Smooth muscle cell (in vitro differentiated cells): ENCODE data around the gene LYST. TPM values are rescaled to one million over a fixed set of nuclear protein-coding genes. Genes with fewer than 3 reads are reported as not detected.

Experiments used
- DNase-seq: peaks from one replicate; lab custom pipeline; 2025; ENCODE audit not compliant: unreplicated experiment; lab: John Stamatoyannopoulos, UW
- H2AFZ ChIP-seq: fragments of 200-600 bp; sonication (generic); 2 replicates; pipeline ENCODE4 v1.6.0; 2016; ENCODE audit warnings: antibody characterized with exemption, low read depth, mild to moderate bottlenecking
- H3F3A ChIP-seq: fragments of 200-600 bp; sonication (generic); 2 replicates; pipeline ENCODE4 v1.6.0; 2017; ENCODE audit warnings: antibody characterized with exemption, low read depth
- H3K27ac ChIP-seq: fragments of 200-600 bp; sonication (generic); 2 replicates; pipeline ENCODE4 v1.5.1; 2016; ENCODE audit warnings: low read depth, mild to moderate bottlenecking
- H3K27me3 ChIP-seq: fragments of 200-600 bp; sonication (generic); 2 replicates; pipeline ENCODE4 v1.6.1; 2016; ENCODE audit warnings: low read depth, mild to moderate bottlenecking
- H3K36me3 ChIP-seq: fragments of 200-600 bp; sonication (generic); 2 replicates; pipeline ENCODE4 v1.5.1; 2016; ENCODE audit warnings: low read depth
- H3K4me1 ChIP-seq: fragments of 200-600 bp; sonication (generic); 2 replicates; pipeline ENCODE4 v1.5.1; 2016; ENCODE audit warnings: low read depth
- H3K4me2 ChIP-seq: fragments of 200-600 bp; sonication (generic); 2 replicates; pipeline ENCODE4 v1.6.0; 2016; ENCODE audit warnings: mild to moderate bottlenecking
- H3K4me3 ChIP-seq: fragments of 200-600 bp; sonication (generic); 2 replicates; pipeline ENCODE4 v1.5.1; 2016; ENCODE audit warnings: mild to moderate bottlenecking
- H3K79me2 ChIP-seq: fragments of 200-600 bp; sonication (generic); 2 replicates; pipeline ENCODE4 v1.6.0; 2016; ENCODE audit warnings: low read depth, mild to moderate bottlenecking
- H3K9ac ChIP-seq: fragments of 200-600 bp; sonication (generic); 2 replicates; pipeline ENCODE4 v1.6.0; 2016; ENCODE audit warnings: low read depth
- H3K9me3 ChIP-seq: fragments of 200-600 bp; sonication (generic); replicated peaks from 2 replicates; pipeline ENCODE4 v1.5.1; 2016; ENCODE audit warnings: low read depth
- H4K20me1 ChIP-seq: fragments of 200-600 bp; sonication (generic); 2 replicates; pipeline ENCODE4 v1.6.0; 2016; ENCODE audit warnings: low read depth
- WGBS: methylation state at CpG from one replicate; pipeline ENCODE4 v1.1.7; 2016; ENCODE audit warnings: low lambda C conversion rate; 5-methylcytosine and 5-hydroxymethylcytosine counted together
- polyA plus RNA-seq: library from polyadenylated mRNA; unstranded; fragments of >200 nt; fragmentation: Nextera tagmentation; extraction: Ambion mirVana; gene quantifications from 2 replicates; pipeline ENCODE4 v1.2.1, GENCODE V29; 2016
- total RNA-seq: library from RNA; depleted of rRNA; stranded (reverse); fragments of >200 nt; gene quantifications from 2 replicates; pipeline ENCODE4 v1.2.3, GENCODE V29; 2014
- TF ChIP-seq, protein P1 (sequence below): fragments of 200-600 bp; sonication (generic); IDR thresholded peaks from 2 replicates; pipeline ENCODE4 v1.5.1; 2017; ENCODE audit warnings: borderline replicate concordance, mild to moderate bottlenecking, antibody characterized with exemption; ENCODE audit not compliant: insufficient read depth, poor library complexity, severe bottlenecking

Gene LYST
- total and polyA plus RNA-seq, 2 experiments from 2014 or later = 2.2 to 13.5 TPM

DNA sequence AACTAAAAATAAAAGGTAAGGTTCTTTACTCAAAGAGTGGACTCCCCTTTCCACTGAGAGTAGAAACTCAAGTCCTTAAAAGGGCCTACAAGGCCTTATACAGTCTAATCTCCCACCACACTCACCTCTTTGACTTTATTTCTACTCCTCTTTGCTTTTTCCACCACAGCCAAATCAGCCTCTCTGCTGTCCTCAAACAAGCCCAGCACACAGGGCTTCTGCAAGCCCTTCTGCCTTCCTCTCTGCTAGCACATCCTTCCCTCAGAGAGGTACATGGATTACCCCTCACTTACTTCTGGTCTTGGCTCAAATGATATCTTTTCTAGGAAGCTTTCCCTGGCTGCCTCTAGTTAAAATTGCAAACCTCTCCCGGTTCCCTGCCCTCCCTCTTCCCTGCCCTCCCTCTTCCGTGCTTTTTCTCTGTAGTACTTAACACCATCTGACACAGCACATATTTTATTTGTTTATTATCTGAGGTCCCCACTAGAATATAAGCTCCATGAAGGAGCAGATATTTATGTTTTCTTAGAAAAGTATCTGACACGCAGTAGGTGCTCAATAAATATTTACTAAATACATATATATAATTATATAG, 1.7 kb downstream of the LYST start:
- H3K4me1 ChIP-seq = peaks cover 6% of the 10 kb centered on the region
- H3K36me3 ChIP-seq = no peaks in the 10 kb centered on the region
- H3K79me2 ChIP-seq = peaks cover 32% of the 10 kb centered on the region
- no peak overlapping the region for H3K27ac ChIP-seq
- H3K4me3 ChIP-seq = peak overlapping the region; percentile 70
- no peak for DNase-seq
- H3K27me3 ChIP-seq = no peaks in the 10 kb centered on the region
- TF ChIP-seq, protein P1, sequence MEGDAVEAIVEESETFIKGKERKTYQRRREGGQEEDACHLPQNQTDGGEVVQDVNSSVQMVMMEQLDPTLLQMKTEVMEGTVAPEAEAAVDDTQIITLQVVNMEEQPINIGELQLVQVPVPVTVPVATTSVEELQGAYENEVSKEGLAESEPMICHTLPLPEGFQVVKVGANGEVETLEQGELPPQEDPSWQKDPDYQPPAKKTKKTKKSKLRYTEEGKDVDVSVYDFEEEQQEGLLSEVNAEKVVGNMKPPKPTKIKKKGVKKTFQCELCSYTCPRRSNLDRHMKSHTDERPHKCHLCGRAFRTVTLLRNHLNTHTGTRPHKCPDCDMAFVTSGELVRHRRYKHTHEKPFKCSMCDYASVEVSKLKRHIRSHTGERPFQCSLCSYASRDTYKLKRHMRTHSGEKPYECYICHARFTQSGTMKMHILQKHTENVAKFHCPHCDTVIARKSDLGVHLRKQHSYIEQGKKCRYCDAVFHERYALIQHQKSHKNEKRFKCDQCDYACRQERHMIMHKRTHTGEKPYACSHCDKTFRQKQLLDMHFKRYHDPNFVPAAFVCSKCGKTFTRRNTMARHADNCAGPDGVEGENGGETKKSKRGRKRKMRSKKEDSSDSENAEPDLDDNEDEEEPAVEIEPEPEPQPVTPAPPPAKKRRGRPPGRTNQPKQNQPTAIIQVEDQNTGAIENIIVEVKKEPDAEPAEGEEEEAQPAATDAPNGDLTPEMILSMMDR = no peak
- no peaks in the 10 kb centered on the region for H4K20me1 ChIP-seq
- H3F3A ChIP-seq = no peaks in the 10 kb centered on the region
- H3K9ac ChIP-seq = no peak overlapping the region
- no peaks in the 10 kb centered on the region for H3K9me3 ChIP-seq
- WGBS = 30% methylated on average over 3 of the region's 3 CpGs
- H2AFZ ChIP-seq = no peak overlapping the region
- H3K4me2 ChIP-seq = peak overlapping the region; percentile 90

- 97% methylated on average over 10 of the region's 10 CpGs for WGBS
- no peak overlapping the region for H3K4me3 ChIP-seq
- peaks cover 6% of the 10 kb centered on the region for H3K4me1 ChIP-seq
- H3K9me3 ChIP-seq = no peaks in the 10 kb centered on the region
- H3K27me3 ChIP-seq = no peaks in the 10 kb centered on the region
- no peak overlapping the region for H3K9ac ChIP-seq
- H3K27ac ChIP-seq = no peak overlapping the region
- no peaks in the 10 kb centered on the region for H4K20me1 ChIP-seq
- peaks cover 32% of the 10 kb centered on the region for H3K79me2 ChIP-seq
- H3F3A ChIP-seq = no peaks in the 10 kb centered on the region
- H3K36me3 ChIP-seq = no peaks in the 10 kb centered on the region
- H2AFZ ChIP-seq = no peak overlapping the region
- no peak for DNase-seq
- H3K4me2 ChIP-seq = peak overlapping the region; percentile 90
- TF ChIP-seq, protein P1 = no peak
Observed at GRCh38 chr1:235864469-235864868, 2.2 kb downstream of the LYST start.

- Histone ChIP-seq H3K4me1 (peaks cover 6% of the 10 kb centered on the region), H4K20me1 (no peaks in the 10 kb centered on the region), H3K27me3 (no peaks in the 10 kb centered on the region), H3K9ac (no peak overlapping the region), H3K27ac (no peak overlapping the region), H2AFZ (no peak overlapping the region), H3K4me2 (no peak overlapping the region), H3K9me3 (no peaks in the 10 kb centered on the region), H3K79me2 (peaks cover 32% of the 10 kb centered on the region), H3K36me3 (no peaks in the 10 kb centered on the region), H3K4me3 (no peak overlapping the region), H3F3A (no peaks in the 10 kb centered on the region)
- DNase-seq = no peak
- TF ChIP-seq, protein P1 = no peak
- WGBS = 84% methylated on average over 4 of the region's 4 CpGs
Observed at GRCh38 chr1:235863699-235864093, 3.0 kb downstream of the LYST start.

GRCh38 chr1:235861857-235862256, 4.8 kb downstream of the LYST start:
- TF ChIP-seq, protein P1 = no peak
- H4K20me1 ChIP-seq = no peaks in the 10 kb centered on the region
- no peak for DNase-seq
- no peak overlapping the region for H3K4me2 ChIP-seq
- H3K27me3 ChIP-seq = no peaks in the 10 kb centered on the region
- H3K4me3 ChIP-seq = no peak overlapping the region
- H3K4me1 ChIP-seq = peaks cover 6% of the 10 kb centered on the region
- H3K79me2 ChIP-seq = peaks cover 37% of the 10 kb centered on the region
- no peaks in the 10 kb centered on the region for H3F3A ChIP-seq
- H3K9me3 ChIP-seq = no peaks in the 10 kb centered on the region
- no peaks in the 10 kb centered on the region for H3K36me3 ChIP-seq
- no peak overlapping the region for H2AFZ ChIP-seq
- no peak overlapping the region for H3K27ac ChIP-seq
- H3K9ac ChIP-seq = no peak overlapping the region
